Osteocyte (in vitro differentiated cells): Measurements from ENCODE around the gene NKAIN4. TPM values are rescaled to one million over a fixed set of nuclear protein-coding genes. Genes with fewer than 3 reads are reported as not detected.

Experiments
- DNase-seq: peaks from one replicate; pipeline ENCODE4 v3.0.0; 2021; ENCODE audit warnings: mixed read lengths; ENCODE audit not compliant: unreplicated experiment; ENCODE audit errors: extremely low spot score
- H3K27ac Mint-ChIP-seq: one replicate; pipeline ENCODE4 v1.8.0; 2021; ENCODE audit warnings: mild to moderate bottlenecking, mixed read lengths; ENCODE audit not compliant: unreplicated experiment
- H3K27me3 Mint-ChIP-seq: one replicate; pipeline ENCODE4 v1.8.0; 2021; ENCODE audit warnings: mixed read lengths; ENCODE audit not compliant: unreplicated experiment
- H3K36me3 Mint-ChIP-seq: one replicate; pipeline ENCODE4 v1.8.0; 2021; ENCODE audit warnings: mixed read lengths; ENCODE audit not compliant: unreplicated experiment
- H3K4me1 Mint-ChIP-seq: one replicate; pipeline ENCODE4 v1.8.0; 2021; ENCODE audit warnings: mixed read lengths; ENCODE audit not compliant: unreplicated experiment
- H3K4me3 Mint-ChIP-seq: one replicate; pipeline ENCODE4 v1.8.0; 2021; ENCODE audit warnings: mild to moderate bottlenecking, moderate library complexity, mixed read lengths; ENCODE audit not compliant: unreplicated experiment
- H3K9me3 Mint-ChIP-seq: one replicate; pipeline ENCODE4 v1.8.0; 2021; ENCODE audit warnings: mixed read lengths; ENCODE audit not compliant: unreplicated experiment
- CTCF ChIP-seq: fragments of 200-600 bp; sonication (generic); IDR thresholded peaks from 2 replicates; pipeline ENCODE4 v1.5.0; 2021; ENCODE audit warnings: antibody characterized with exemption, mild to moderate bottlenecking, moderate library complexity
- total RNA-seq: library from RNA; stranded (reverse); gene quantifications from 2 replicates; pipeline ENCODE4 v1.2.1, GENCODE V29; 2021

Gene NKAIN4
- total RNA-seq, 1 donor from 2014 or later: 0.62 TPM

GRCh38 chr20:63196768-63197470 lies 57.3 kb downstream of the NKAIN4 start:
- no peak for DNase-seq
- Mint-ChIP-seq H3K27me3 (no peaks in the 10 kb centered on the region), H3K27ac (no peak overlapping the region), H3K4me3 (no peak overlapping the region), H3K9me3 (no peaks in the 10 kb centered on the region), H3K36me3 (peaks cover 29% of the 10 kb centered on the region), H3K4me1 (peaks cover 12% of the 10 kb centered on the region)
- no peak for TF ChIP-seq CTCF

GRCh38 chr20:63194797-63195173 lies 59.5 kb downstream of the NKAIN4 start:
- peaks cover 22% of the 10 kb centered on the region for H3K36me3 Mint-ChIP-seq
- H3K27me3 Mint-ChIP-seq: no peaks in the 10 kb centered on the region
- H3K27ac Mint-ChIP-seq: no peak overlapping the region
- no peak overlapping the region for H3K4me3 Mint-ChIP-seq
- peaks cover 12% of the 10 kb centered on the region for H3K4me1 Mint-ChIP-seq
- DNase-seq: no peak
- no peak for TF ChIP-seq CTCF
- H3K9me3 Mint-ChIP-seq: no peaks in the 10 kb centered on the region

GRCh38 chr20:63194007-63194796 lies 60.1 kb downstream of the NKAIN4 start:
- TF ChIP-seq CTCF: no peak
- Mint-ChIP-seq H3K36me3 (peaks cover 22% of the 10 kb centered on the region), H3K27ac (no peak overlapping the region), H3K4me3 (no peak overlapping the region), H3K4me1 (peaks cover 12% of the 10 kb centered on the region), H3K27me3 (no peaks in the 10 kb centered on the region), H3K9me3 (no peaks in the 10 kb centered on the region)
- DNase-seq: no peak

- no peak overlapping the region for H3K27ac Mint-ChIP-seq
- peaks cover 7% of the 10 kb centered on the region for H3K4me1 Mint-ChIP-seq
- no peak for DNase-seq
- no peaks in the 10 kb centered on the region for H3K9me3 Mint-ChIP-seq
- no peak for TF ChIP-seq CTCF
- no peak overlapping the region for H3K4me3 Mint-ChIP-seq
- peaks cover 19% of the 10 kb centered on the region for H3K36me3 Mint-ChIP-seq
- H3K27me3 Mint-ChIP-seq: no peaks in the 10 kb centered on the region
Observed at GRCh38 chr20:63192721-63193120, 61.5 kb downstream of the NKAIN4 start.

- H3K27me3 Mint-ChIP-seq: no peaks in the 10 kb centered on the region
- H3K4me1 Mint-ChIP-seq: no peaks in the 10 kb centered on the region
- H3K4me3 Mint-ChIP-seq: no peak overlapping the region
- no peak for DNase-seq
- no peaks in the 10 kb centered on the region for H3K9me3 Mint-ChIP-seq
- peaks cover 15% of the 10 kb centered on the region for H3K36me3 Mint-ChIP-seq
- no peak overlapping the region for H3K27ac Mint-ChIP-seq
- TF ChIP-seq CTCF: no peak
Observed at GRCh38 chr20:63191400-63191799, 62.9 kb downstream of the NKAIN4 start.
